Heart left ventricle (tissue), 13 donors: ENCODE results near the gene PIGS.

ENCODE experiments used
- CTCF ChIP-seq, 12 donors: fragments of 200-600 bp; sonication (generic) in 4 of 12; IDR thresholded peaks; one replicate each; pipeline versions ENCODE4 v1.5.0 to v1.8.0; 2018 to 2022; ENCODE audit warnings: antibody characterized with exemption in 12 of 12, mild to moderate bottlenecking in 5 of 12
- POLR2A ChIP-seq, 2 donors: fragments of 450-650 bp; IDR thresholded peaks; one replicate each; pipeline ENCODE4 v1.6.1; 2017; ENCODE audit warnings: antibody characterized with exemption in 2 of 2, mild to moderate bottlenecking in 2 of 2, moderate library complexity in 2 of 2
- donor health status: ischemic (EF 13 %, LVEDD 7.1; RV severe dilation, severe dysfunction).
- donor health status: DM: no; HTN: yes; CAD: no.
- donor health status: DM: no; HTN: no; CAD: no.
- donor health status: ischemic (EF 25% LVEDD 6.9; RV normal size, moderate dysfunction).
- donor health status: ischemic (EF 25% LVEDD 5.7; RV mildly dilated, moderate dysfunction).
- donor health status: ischemic (EF 35%, LVEDD 5.7; RV mildly dilated, moderate dysfunction).
- donor health status: nonischemic (EF 11% LVEDD 7.7; RV severe dilation, severe dysfunction).
- donor health status: DM: yes; HTN: yes; CAD: no.
- donor health status: PGD.
- donor health status: ischemic (EF 29% LVEDD 5.4; RV normal size, mild dysfunction).
- donor health status: nonischemic (EF 23%, LVEDD 6.1; RV moderate dilation, normal function).

DNA sequence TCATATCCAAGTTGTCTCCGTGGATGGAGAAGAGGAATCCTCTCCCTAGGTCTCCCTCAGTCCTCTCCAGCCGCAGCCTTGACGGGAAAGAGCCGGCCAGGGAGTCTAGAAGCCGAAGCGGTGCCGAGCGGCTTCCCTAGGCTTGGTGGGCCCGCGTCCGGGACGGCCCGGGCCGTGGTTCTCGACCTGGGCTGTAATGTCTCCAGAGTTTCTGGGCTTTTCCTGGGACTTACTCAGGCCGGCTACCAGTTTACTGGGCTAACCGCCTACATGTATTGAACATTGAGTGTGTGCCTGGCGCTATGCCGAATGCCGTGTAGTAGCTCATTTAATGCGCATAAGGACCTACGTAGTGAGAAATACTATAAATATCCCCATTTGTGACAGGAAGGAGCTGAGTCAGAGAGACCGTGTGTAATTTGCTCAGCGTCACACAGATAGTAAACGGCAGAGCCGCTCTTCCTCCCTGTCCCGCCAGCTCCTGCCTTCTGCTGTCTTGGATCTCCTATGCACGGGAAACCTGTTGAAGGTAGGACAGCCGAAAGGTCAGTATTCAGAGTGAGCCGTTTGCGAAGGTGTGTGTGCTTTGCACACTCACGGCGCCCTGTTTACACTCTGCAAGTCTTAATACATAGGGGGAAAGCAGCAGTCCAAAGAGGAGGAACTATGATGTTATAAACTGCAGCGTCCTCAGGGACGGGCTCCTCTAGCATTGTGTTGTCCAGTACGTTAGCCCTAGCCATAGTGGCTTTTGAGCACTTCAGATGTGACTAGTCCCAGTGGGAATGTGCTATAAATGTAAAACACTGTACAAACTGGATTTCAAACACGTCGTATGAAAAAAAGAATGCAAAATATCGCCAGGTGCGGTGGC, 28.2 kb upstream of the PIGS start:
- no peak for TF ChIP-seq CTCF (IDR thresholded peaks at IDR 0.05)
- no peak for TF ChIP-seq POLR2A (IDR thresholded peaks at IDR 0.05)
